Left forelimb (tissue), 1 donor: Measurements from ENCODE around the gene DTNB.
"Not testable (repeated sequence)": the region's sequence is repeated elsewhere in the genome, so short reads cannot be mapped to it uniquely, and the experiment has no call there.

Experiments
- DNase-seq: peaks from one replicate; pipeline ENCODE4 v3.0.0-alpha.2; 2018; ENCODE audit warnings: low spot score

DTNB gene

GRCh38 chr2:25673300-25674076 lies at the start of gene DTNB:
Gene DTNB (minus strand): TSS chr2:25673577. CDS start chr2:25652660, 20,917 bp downstream.
- DNase-seq, result peak; percentile 89

GRCh38 chr2:25722224-25722623 lies 48.8 kb upstream of the DTNB start:
- no peak for DNase-seq

- no peak for DNase-seq
These were observed 47.2 kb upstream of the DTNB start for GRCh38 chr2:25720575-25720974.

GRCh38 chr2:25714740-25715139 lies 41.4 kb upstream of the DTNB start:
- DNase-seq, result no peak

- DNase-seq, result no peak
These were observed 39.1 kb upstream of the DTNB start for GRCh38 chr2:25712455-25712854.

GRCh38 chr2:25711675-25712354 lies 38.4 kb upstream of the DTNB start:
- DNase-seq, result no peak

- DNase-seq, result no peak
These were observed 37.4 kb upstream of the DTNB start for GRCh38 chr2:25710750-25711149.

GRCh38 chr2:25709349-25709748 lies 36.0 kb upstream of the DTNB start:
- DNase-seq, result no peak

GRCh38 chr2:25707927-25708590 lies 34.7 kb upstream of the DTNB start:
- DNase-seq, result no peak

GRCh38 chr2:25705575-25705974 lies 32.2 kb upstream of the DTNB start:
- not testable (repeated sequence) for DNase-seq

- no peak for DNase-seq
These were observed 28.4 kb upstream of the DTNB start for GRCh38 chr2:25701801-25702200.

GRCh38 chr2:25700221-25700660 lies 26.9 kb upstream of the DTNB start:
- DNase-seq, result no peak

GRCh38 chr2:25699216-25699615 lies 25.8 kb upstream of the DTNB start:
- DNase-seq, result no peak

- DNase-seq, result no peak
These were observed 25.4 kb upstream of the DTNB start for GRCh38 chr2:25698752-25699151.

- DNase-seq, result no peak
These were observed 24.4 kb upstream of the DTNB start for GRCh38 chr2:25697559-25698341.

- DNase-seq, result no peak
These were observed 19.5 kb upstream of the DTNB start for GRCh38 chr2:25692737-25693445.

- no peak for DNase-seq
These were observed 18.8 kb upstream of the DTNB start for GRCh38 chr2:25692143-25692542.

GRCh38 chr2:25690058-25690457 lies 16.7 kb upstream of the DTNB start:
- no peak for DNase-seq

- no peak for DNase-seq
These were observed 14.9 kb upstream of the DTNB start for GRCh38 chr2:25688236-25688635.

GRCh38 chr2:25685741-25686140 lies 12.4 kb upstream of the DTNB start:
- DNase-seq, result no peak
